Skeletal muscle satellite cell (primary cell): ENCODE results near the gene PPP4C.
A peak's percentile ranks its signal among the peaks of the same experiment; 100 is the strongest.
"Not testable (repeated sequence)": the region's sequence is repeated elsewhere in the genome, so short reads cannot be mapped to it uniquely, and the experiment has no call there.

Source experiments
- H3K27me3 ChIP-seq: 2 replicates; pipeline ENCODE4 v1.7.0; 2013; ENCODE audit warnings: low read length; ENCODE audit not compliant: control insufficient read depth, insufficient read depth
- H3K36me3 ChIP-seq: 2 replicates; pipeline ENCODE4 v1.7.0; 2013; ENCODE audit warnings: mild to moderate bottlenecking, control low read depth, low read length; ENCODE audit not compliant: insufficient read depth
- H3K4me1 ChIP-seq: 2 replicates; pipeline ENCODE4 v1.7.0; 2013; ENCODE audit warnings: low read length; ENCODE audit not compliant: control insufficient read depth, insufficient read depth
- H3K4me2 ChIP-seq: 2 replicates; pipeline ENCODE4 v1.7.0; 2013; ENCODE audit warnings: mild to moderate bottlenecking, low read length
- H3K4me3 ChIP-seq: 2 replicates; pipeline ENCODE4 v1.7.0; 2013; ENCODE audit warnings: low read length
- H3K9ac ChIP-seq: 2 replicates; pipeline ENCODE4 v1.7.0; 2013; ENCODE audit warnings: mild to moderate bottlenecking, low read depth, low read length, moderate library complexity
- H3K9me3 ChIP-seq: replicated peaks from 2 replicates; pipeline ENCODE4 v1.7.0; 2013; ENCODE audit warnings: mild to moderate bottlenecking, control low read depth, low read length

Gene PPP4C

DNA sequence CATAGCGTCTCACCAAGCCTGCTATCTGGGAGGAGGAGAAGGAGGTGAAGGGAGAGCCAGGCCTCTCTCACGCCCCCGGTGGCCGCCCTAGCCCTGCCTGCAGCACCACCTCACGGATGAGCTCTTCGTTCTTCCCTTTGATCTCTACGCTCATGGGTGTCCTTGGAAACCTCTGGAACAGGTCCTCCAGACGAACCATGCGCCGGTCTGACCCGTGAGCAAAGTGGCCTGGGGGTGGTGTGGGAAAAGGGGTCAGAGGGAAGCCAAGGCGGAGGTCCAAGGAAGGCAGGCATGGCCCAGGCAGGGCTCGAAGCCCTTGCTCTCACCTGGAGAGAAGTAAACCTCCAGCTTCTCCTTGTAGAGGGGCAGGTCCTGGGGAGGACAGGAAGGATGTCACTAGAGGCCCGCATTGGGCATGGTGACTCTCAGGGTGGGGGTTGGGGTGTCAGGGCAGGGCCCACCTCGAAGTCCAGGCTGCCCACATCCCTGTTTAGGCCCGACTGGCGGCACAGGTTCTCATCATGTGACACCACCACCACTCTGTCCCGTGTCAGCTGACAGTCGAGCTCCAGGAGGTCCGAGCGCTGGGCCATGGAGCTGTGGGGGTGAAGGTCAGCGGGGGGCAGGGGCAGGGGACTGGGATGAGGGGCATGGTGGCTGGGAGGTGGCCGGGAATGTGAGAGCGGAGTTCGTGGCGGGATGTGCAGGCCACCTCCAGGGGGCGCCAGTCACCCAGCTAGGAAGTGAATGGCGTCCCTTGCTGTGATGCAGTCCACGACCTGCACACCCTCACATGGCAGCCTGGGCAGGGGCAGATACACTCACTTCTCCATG lies 36.6 kb downstream of the PPP4C start:
- H3K36me3 ChIP-seq = peaks cover 47% of the 10 kb centered on the region
- no peaks in the 10 kb centered on the region for H3K9me3 ChIP-seq
- H3K4me1 ChIP-seq = peaks cover 21% of the 10 kb centered on the region
- no peak overlapping the region for H3K4me2 ChIP-seq
- no peaks in the 10 kb centered on the region for H3K27me3 ChIP-seq
- H3K9ac ChIP-seq = no peak overlapping the region
- H3K4me3 ChIP-seq = no peak overlapping the region

- H3K27me3 ChIP-seq = no peaks in the 10 kb centered on the region
- peaks cover 21% of the 10 kb centered on the region for H3K4me1 ChIP-seq
- peak within 1 kb of the TSS; percentile 19 for H3K4me2 ChIP-seq
- H3K36me3 ChIP-seq = peaks cover 49% of the 10 kb centered on the region
- H3K9ac ChIP-seq = no peak within 1 kb of the TSS
- no peaks in the 10 kb centered on the region for H3K9me3 ChIP-seq
- no peak within 1 kb of the TSS for H3K4me3 ChIP-seq
Observed at GRCh38 chr16:30113031-30113710, 37.4 kb downstream of the PPP4C start, which contains the start of gene GDPD3. Gene GDPD3, minus strand, starts transcription at chr16:30113537. Its CDS starts 59 bp downstream, at chr16:30113478.

- Histone ChIP-seq H3K4me2 (peak overlapping the region; percentile 19), H3K36me3 (peaks cover 55% of the 10 kb centered on the region), H3K4me3 (no peak overlapping the region), H3K4me1 (peaks cover 21% of the 10 kb centered on the region), H3K9ac (no peak overlapping the region), H3K9me3 (no peaks in the 10 kb centered on the region), H3K27me3 (no peaks in the 10 kb centered on the region)
Observed at GRCh38 chr16:30113711-30114333, 38.0 kb downstream of the PPP4C start.

GRCh38 chr16:30114411-30114810 lies 38.6 kb downstream of the PPP4C start:
- Histone ChIP-seq H3K9ac (no peak overlapping the region), H3K27me3 (no peaks in the 10 kb centered on the region), H3K4me1 (peaks cover 21% of the 10 kb centered on the region), H3K4me3 (no peak overlapping the region), H3K36me3 (peaks cover 59% of the 10 kb centered on the region), H3K9me3 (no peaks in the 10 kb centered on the region), H3K4me2 (no peak overlapping the region)

DNA sequence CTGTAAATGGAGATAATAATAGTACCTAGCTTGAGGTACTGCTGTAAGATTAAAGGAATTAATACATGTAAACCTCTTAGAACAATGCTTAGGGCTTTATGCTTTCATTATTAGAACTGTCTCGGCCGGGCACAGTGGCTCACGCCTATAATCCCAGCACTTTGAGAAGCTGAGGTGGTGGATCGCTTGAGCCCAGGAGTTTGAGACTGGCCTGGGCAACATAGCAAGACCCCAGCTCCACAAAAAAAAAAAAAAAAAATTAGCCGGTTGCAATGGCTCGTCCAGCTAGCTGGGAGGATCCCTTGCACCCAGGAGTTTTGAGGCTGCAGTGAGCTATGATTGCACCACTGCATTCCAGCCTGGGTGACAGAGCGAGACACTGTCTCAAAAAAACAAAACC lies 39.0 kb downstream of the PPP4C start:
- not testable (repeated sequence) for H3K27me3 ChIP-seq, H3K4me2 ChIP-seq, H3K9ac ChIP-seq, H3K9me3 ChIP-seq, H3K4me3 ChIP-seq
- Histone ChIP-seq H3K36me3 (peaks cover 61% of the 10 kb centered on the region), H3K4me1 (peaks cover 21% of the 10 kb centered on the region)

GRCh38 chr16:30115238-30115637 lies 39.4 kb downstream of the PPP4C start:
- Histone ChIP-seq H3K9me3 (no peaks in the 10 kb centered on the region), H3K9ac (no peak overlapping the region), H3K4me3 (no peak overlapping the region), H3K4me1 (peaks cover 21% of the 10 kb centered on the region), H3K4me2 (no peak overlapping the region), H3K36me3 (peaks cover 59% of the 10 kb centered on the region), H3K27me3 (no peaks in the 10 kb centered on the region)

GRCh38 chr16:30116291-30117207 lies 40.8 kb downstream of the PPP4C start:
- Histone ChIP-seq H3K27me3 (no peaks in the 10 kb centered on the region), H3K9ac (no peak overlapping the region), H3K9me3 (no peaks in the 10 kb centered on the region), H3K4me2 (no peak overlapping the region), H3K36me3 (peaks cover 51% of the 10 kb centered on the region), H3K4me3 (no peak overlapping the region), H3K4me1 (peaks cover 22% of the 10 kb centered on the region)

GRCh38 chr16:30117768-30118167 lies 42.0 kb downstream of the PPP4C start:
- Histone ChIP-seq H3K4me3 (no peak overlapping the region), H3K4me2 (no peak overlapping the region), H3K36me3 (peaks cover 48% of the 10 kb centered on the region), H3K9me3 (no peaks in the 10 kb centered on the region), H3K9ac (no peak overlapping the region), H3K27me3 (no peaks in the 10 kb centered on the region), H3K4me1 (peaks cover 31% of the 10 kb centered on the region)

GRCh38 chr16:30119428-30119827 lies 43.6 kb downstream of the PPP4C start:
- Histone ChIP-seq H3K9ac (no peak overlapping the region), H3K9me3 (no peaks in the 10 kb centered on the region), H3K4me2 (no peak overlapping the region), H3K4me1 (peaks cover 25% of the 10 kb centered on the region), H3K27me3 (no peaks in the 10 kb centered on the region), H3K4me3 (no peak overlapping the region), H3K36me3 (peaks cover 44% of the 10 kb centered on the region)

GRCh38 chr16:30120340-30121105 lies 44.7 kb downstream of the PPP4C start:
- H3K9me3 ChIP-seq = no peaks in the 10 kb centered on the region
- peaks cover 28% of the 10 kb centered on the region for H3K4me1 ChIP-seq
- no peaks in the 10 kb centered on the region for H3K27me3 ChIP-seq
- no peak overlapping the region for H3K9ac ChIP-seq
- H3K36me3 ChIP-seq = peaks cover 39% of the 10 kb centered on the region
- H3K4me3 ChIP-seq = no peak overlapping the region
- no peak overlapping the region for H3K4me2 ChIP-seq
